SK-N-SH (cell line): ENCODE data around the gene FMN1. TPM values are rescaled to one million over a fixed set of nuclear protein-coding genes. Genes with fewer than 3 reads are reported as not detected.

Experiments used
- CTCF ChIA-PET: fragments of 300-600, 350-600 bp; formaldehyde crosslinking; extraction: SDS; loops from one replicate; lab custom pipeline; 2021; lab: Yijun Ruan, JAX
- POLR2A ChIA-PET: fragments of 350-600 bp; sonication (Branson Sonifier 250); formaldehyde crosslinking; extraction: SDS; loops from one replicate; lab custom pipeline; 2020; ENCODE audit warnings: antibody characterized with exemption, inconsistent platforms; lab: Yijun Ruan, JAX
- DNase-seq: peaks from one replicate; pipeline ENCODE4 v3.0.0; 2012
- H2AFZ ChIP-seq: fragments of 200-600 bp; sonication (generic); 2 replicates; pipeline ENCODE4 v1.8.1; 2016; ENCODE audit warnings: antibody characterized with exemption, mild to moderate bottlenecking, low read depth
- H3F3A ChIP-seq: fragments of 200-600 bp; sonication (generic); replicated peaks from 2 replicates; pipeline ENCODE3; 2016; ENCODE audit warnings: antibody characterized with exemption, mild to moderate bottlenecking; ENCODE audit not compliant: insufficient read depth
- H3K27ac ChIP-seq, 2 experiments: fragments of 200-500 bp in 1 of 2; fragments of 200-600 bp in 1 of 2; sonication (Bioruptor generic) in 1 of 2; sonication (generic), shearing (Covaris generic) in 1 of 2; 2 replicates each; pipeline versions ENCODE4 v1.5.1 to v1.6.1; 2014 to 2016; ENCODE audit warnings: low read depth in 2 of 2, inconsistent platforms in 1 of 2, low read length in 1 of 2, mild to moderate bottlenecking in 1 of 2, mixed read lengths in 1 of 2
- H3K27me3 ChIP-seq: fragments of 200-600 bp; sonication (generic), shearing (Covaris generic); 2 replicates; pipeline ENCODE4 v1.6.1; 2016; ENCODE audit warnings: mixed run types; ENCODE audit not compliant: insufficient read depth
- H3K36me3 ChIP-seq, 2 experiments: fragments of 200-500 bp in 1 of 2; fragments of 200-600 bp in 1 of 2; sonication (Bioruptor generic) in 1 of 2; sonication (generic) in 1 of 2; replicated peaks in 1 of 2; 2 replicates each; pipeline versions ENCODE3 to v1.5.1; 2014 to 2016; ENCODE audit warnings: low read length in 1 of 2, mild to moderate bottlenecking in 1 of 2; ENCODE audit not compliant: insufficient read depth in 2 of 2, control insufficient read depth in 1 of 2
- H3K4me1 ChIP-seq, 2 experiments: fragments of 200-500 bp in 1 of 2; fragments of 200-600 bp in 1 of 2; sonication (Bioruptor generic) in 1 of 2; sonication (generic), shearing (Covaris generic) in 1 of 2; 2 replicates each; pipeline versions ENCODE4 v1.5.1 to v1.6.1; 2014 to 2016; ENCODE audit warnings: low read depth in 1 of 2, low read length in 1 of 2, mixed run types in 1 of 2; ENCODE audit not compliant: insufficient read depth in 2 of 2, control insufficient read depth in 1 of 2
- H3K4me2 ChIP-seq: fragments of 200-600 bp; sonication (generic), shearing (Covaris generic); 2 replicates; pipeline ENCODE4 v1.6.1; 2017; ENCODE audit warnings: mixed run types
- H3K4me3 ChIP-seq, 2 experiments: fragments of 200-500 bp in 1 of 2; fragments of 200-600 bp in 1 of 2; sonication (Bioruptor generic) in 1 of 2; sonication (generic), shearing (Covaris generic) in 1 of 2; 2 replicates each; pipeline versions ENCODE4 v1.5.1 to v1.8.1; 2014 to 2016; ENCODE audit warnings: low read depth in 2 of 2, inconsistent platforms in 1 of 2, low read length in 1 of 2, mild to moderate bottlenecking in 1 of 2, mixed read lengths in 1 of 2, moderate library complexity in 1 of 2
- H3K79me2 ChIP-seq: fragments of 200-600 bp; sonication (generic); 2 replicates; pipeline ENCODE4 v1.8.1; 2017; ENCODE audit warnings: mild to moderate bottlenecking; ENCODE audit not compliant: insufficient read depth
- H3K9ac ChIP-seq: fragments of 200-600 bp; sonication (generic); 2 replicates; pipeline ENCODE4 v1.6.1; 2017; ENCODE audit warnings: mixed run types
- H3K9me2 ChIP-seq: fragments of 200-600 bp; sonication (generic); 2 replicates; pipeline ENCODE4 v1.6.1; 2017; ENCODE audit warnings: mixed run types
- H3K9me3 ChIP-seq: fragments of 200-600 bp; sonication (generic); 2 replicates; pipeline ENCODE4 v1.6.1; 2017; ENCODE audit warnings: mixed run types, mild to moderate bottlenecking, moderate library complexity
- H4K20me1 ChIP-seq: fragments of 200-600 bp; sonication (generic); 2 replicates; pipeline ENCODE4 v1.6.1; 2017; ENCODE audit warnings: mild to moderate bottlenecking, mixed run types; ENCODE audit not compliant: insufficient read depth
- CHD2 ChIP-seq: fragments of 150-350 bp; IDR thresholded peaks from 2 replicates; pipeline ENCODE4 v1.6.1; 2018; ENCODE audit warnings: low read length; ENCODE audit not compliant: partially characterized antibody
- ELF1 ChIP-seq: IDR thresholded peaks from 2 replicates; pipeline ENCODE4 v1.4.0; 2012
- EZH2phosphoT487 ChIP-seq: fragments of 200-600 bp; sonication (generic); IDR thresholded peaks from 2 replicates; pipeline ENCODE4 v1.6.1; 2017; ENCODE audit warnings: low read depth, mixed run types, mild to moderate bottlenecking, antibody characterized with exemption, moderate library complexity, borderline replicate concordance
- FOSL2 ChIP-seq: IDR thresholded peaks from 2 replicates; pipeline ENCODE4 v1.4.0; 2012; ENCODE audit warnings: low read depth, mild to moderate bottlenecking, moderate library complexity, borderline replicate concordance
- FOXJ3 ChIP-seq: sonication (generic); formaldehyde crosslinking; IDR thresholded peaks from 2 replicates; pipeline ENCODE4 v1.5.1; 2020; ENCODE audit warnings: mild to moderate bottlenecking, missing genetic modification reagents
- GABPA ChIP-seq: IDR thresholded peaks from 2 replicates; pipeline ENCODE4 v1.4.0; 2012; ENCODE audit warnings: low read depth, mild to moderate bottlenecking
- JUND ChIP-seq: IDR thresholded peaks from 2 replicates; pipeline ENCODE4 v1.4.0; 2012
- MXI1 ChIP-seq: IDR thresholded peaks from 2 replicates; pipeline ENCODE4 v1.6.1; 2012; ENCODE audit warnings: mild to moderate bottlenecking, low read depth, low read length, improper control_type of control experiment
- NFIC ChIP-seq: IDR thresholded peaks from 2 replicates; pipeline ENCODE4 v1.4.0; 2012; ENCODE audit warnings: borderline replicate concordance
- RAD21 ChIP-seq: IDR thresholded peaks from 2 replicates; pipeline ENCODE4 v1.6.1; 2012; ENCODE audit warnings: mild to moderate bottlenecking, low read length
- RXRA ChIP-seq: IDR thresholded peaks from 2 replicates; pipeline ENCODE4 v1.4.0; 2012; ENCODE audit warnings: low read depth, mild to moderate bottlenecking, borderline replicate concordance
- TCF12 ChIP-seq: IDR thresholded peaks from 2 replicates; pipeline ENCODE4 v1.4.0; 2012
- WGBS: methylation state at CpG from one replicate; pipeline ENCODE4 v1.1.6; 2017; ENCODE audit warnings: low lambda C conversion rate; 5-methylcytosine and 5-hydroxymethylcytosine counted together
- polyA plus RNA-seq, 3 experiments: library from polyadenylated mRNA; depleted of rRNA; stranded (reverse); fragments of >200 nt; gene quantifications; 2 replicates each; pipeline ENCODE4 v1.2.3, GENCODE V29; 2012
- TF ChIP-seq, protein P1 (sequence below): IDR thresholded peaks from 2 replicates; pipeline ENCODE4 v1.4.0; 2012; ENCODE audit warnings: low read depth, borderline replicate concordance
- TF ChIP-seq, protein P2 (sequence below): IDR thresholded peaks from 2 replicates; pipeline ENCODE4 v1.4.0; 2012; ENCODE audit warnings: low read depth, borderline replicate concordance
- TF ChIP-seq, protein P3 (sequence below): IDR thresholded peaks from 2 replicates; pipeline ENCODE4 v1.4.0; 2012; ENCODE audit warnings: low read depth
- TF ChIP-seq, protein P4 (sequence below): IDR thresholded peaks from 2 replicates; pipeline ENCODE4; 2012

FMN1 gene
- polyA plus RNA-seq, 1 of the 3 experiments (the other 2 are of a cell fraction): 9.1 TPM

DNA sequence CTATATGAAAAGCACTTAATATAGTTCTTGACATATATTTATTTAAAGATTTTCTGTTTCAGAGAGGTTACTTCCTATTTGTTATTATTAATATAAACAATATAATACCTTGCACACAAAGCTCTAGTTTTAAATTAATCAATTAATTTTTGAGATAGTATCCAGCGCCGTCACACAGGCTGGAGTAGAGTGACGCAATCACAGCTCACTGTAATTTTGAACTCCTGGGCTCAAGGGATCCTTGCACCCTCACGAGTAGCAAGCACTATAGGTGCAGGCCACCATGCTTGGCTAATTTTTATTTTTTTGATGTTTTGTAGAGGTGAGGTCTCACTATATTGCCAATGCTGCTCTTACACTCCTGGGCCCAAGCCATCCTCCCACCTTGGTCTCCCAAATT, 267.4 kb downstream of the FMN1 start:
- WGBS: 73% methylated on average over 4 of the region's 4 CpGs
- no peak for DNase-seq
- peaks cover 47% of the 10 kb centered on the region; the same call in 1 of the 2 replicates for H3K79me2 ChIP-seq
- H3F3A ChIP-seq: peaks cover 33% of the 10 kb centered on the region
- no peaks in the 10 kb centered on the region; the same call in 1 of the 2 replicates for H4K20me1 ChIP-seq
- H3K4me1 ChIP-seq: peaks cover 0 to 11% of the 10 kb centered on the region in 2 experiments; a peak in 2 of 4 replicates
- POLR2A ChIA-PET: interaction anchor here (0.8 kb wide), 1 partner anchor 10 kb away, joined by 3 read pairs; no protein-coding TSS in a partner anchor
- no peak overlapping the region for H2AFZ ChIP-seq
- no peak overlapping the region for H3K27ac ChIP-seq
- no peak for TF ChIP-seq FOSL2
- no peak for TF ChIP-seq RAD21
- no peak for TF ChIP-seq FOXJ3 (CRISPR knock-in tag)
- no peak for TF ChIP-seq TCF12
- no peak for TF ChIP-seq ELF1
- TF ChIP-seq CHD2: no peak
- TF ChIP-seq, protein P1, sequence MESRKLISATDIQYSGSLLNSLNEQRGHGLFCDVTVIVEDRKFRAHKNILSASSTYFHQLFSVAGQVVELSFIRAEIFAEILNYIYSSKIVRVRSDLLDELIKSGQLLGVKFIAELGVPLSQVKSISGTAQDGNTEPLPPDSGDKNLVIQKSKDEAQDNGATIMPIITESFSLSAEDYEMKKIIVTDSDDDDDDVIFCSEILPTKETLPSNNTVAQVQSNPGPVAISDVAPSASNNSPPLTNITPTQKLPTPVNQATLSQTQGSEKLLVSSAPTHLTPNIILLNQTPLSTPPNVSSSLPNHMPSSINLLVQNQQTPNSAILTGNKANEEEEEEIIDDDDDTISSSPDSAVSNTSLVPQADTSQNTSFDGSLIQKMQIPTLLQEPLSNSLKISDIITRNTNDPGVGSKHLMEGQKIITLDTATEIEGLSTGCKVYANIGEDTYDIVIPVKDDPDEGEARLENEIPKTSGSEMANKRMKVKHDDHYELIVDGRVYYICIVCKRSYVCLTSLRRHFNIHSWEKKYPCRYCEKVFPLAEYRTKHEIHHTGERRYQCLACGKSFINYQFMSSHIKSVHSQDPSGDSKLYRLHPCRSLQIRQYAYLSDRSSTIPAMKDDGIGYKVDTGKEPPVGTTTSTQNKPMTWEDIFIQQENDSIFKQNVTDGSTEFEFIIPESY: no peak
- TF ChIP-seq, protein P2, sequence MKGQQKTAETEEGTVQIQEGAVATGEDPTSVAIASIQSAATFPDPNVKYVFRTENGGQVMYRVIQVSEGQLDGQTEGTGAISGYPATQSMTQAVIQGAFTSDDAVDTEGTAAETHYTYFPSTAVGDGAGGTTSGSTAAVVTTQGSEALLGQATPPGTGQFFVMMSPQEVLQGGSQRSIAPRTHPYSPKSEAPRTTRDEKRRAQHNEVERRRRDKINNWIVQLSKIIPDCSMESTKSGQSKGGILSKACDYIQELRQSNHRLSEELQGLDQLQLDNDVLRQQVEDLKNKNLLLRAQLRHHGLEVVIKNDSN: no peak
- no peak for TF ChIP-seq EZH2phosphoT487
- TF ChIP-seq, protein P3, sequence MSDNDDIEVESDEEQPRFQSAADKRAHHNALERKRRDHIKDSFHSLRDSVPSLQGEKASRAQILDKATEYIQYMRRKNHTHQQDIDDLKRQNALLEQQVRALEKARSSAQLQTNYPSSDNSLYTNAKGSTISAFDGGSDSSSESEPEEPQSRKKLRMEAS: no peak
- no peak for TF ChIP-seq RXRA
- TF ChIP-seq, protein P4, sequence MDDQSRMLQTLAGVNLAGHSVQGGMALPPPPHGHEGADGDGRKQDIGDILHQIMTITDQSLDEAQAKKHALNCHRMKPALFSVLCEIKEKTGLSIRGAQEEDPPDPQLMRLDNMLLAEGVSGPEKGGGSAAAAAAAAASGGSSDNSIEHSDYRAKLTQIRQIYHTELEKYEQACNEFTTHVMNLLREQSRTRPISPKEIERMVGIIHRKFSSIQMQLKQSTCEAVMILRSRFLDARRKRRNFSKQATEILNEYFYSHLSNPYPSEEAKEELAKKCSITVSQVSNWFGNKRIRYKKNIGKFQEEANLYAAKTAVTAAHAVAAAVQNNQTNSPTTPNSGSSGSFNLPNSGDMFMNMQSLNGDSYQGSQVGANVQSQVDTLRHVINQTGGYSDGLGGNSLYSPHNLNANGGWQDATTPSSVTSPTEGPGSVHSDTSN: no peak
- no peak for TF ChIP-seq MXI1
- no peak for TF ChIP-seq NFIC
- no peak for TF ChIP-seq GABPA
- no peak for TF ChIP-seq JUND
- TF ChIP-seq, all 33 proteins: peak for 0
- H3K36me3 ChIP-seq: peaks cover 9 to 47% of the 10 kb centered on the region in 2 experiments
- no peaks in the 10 kb centered on the region for H3K9me3 ChIP-seq
- H3K27me3 ChIP-seq: no peaks in the 10 kb centered on the region
- CTCF ChIA-PET: interaction anchor here (1.0 to 1.9 kb wide), 2 partner anchors 9 to 20 kb away, joined by 3 to 7 read pairs; no protein-coding TSS in a partner anchor
- H3K9ac ChIP-seq: no peak overlapping the region
- H3K4me2 ChIP-seq: no peak overlapping the region
- no peak overlapping the region for H3K4me3 ChIP-seq
- H3K9me2 ChIP-seq: no peaks in the 10 kb centered on the region
